Measurements from ENCODE around the gene PLA1A.
A peak's percentile ranks its signal among the peaks of the same experiment; 100 is the strongest.
"Not testable (repeated sequence)": the region's sequence is repeated elsewhere in the genome, so short reads cannot be mapped to it uniquely, and the experiment has no call there.

The PLA1A gene

DNA sequence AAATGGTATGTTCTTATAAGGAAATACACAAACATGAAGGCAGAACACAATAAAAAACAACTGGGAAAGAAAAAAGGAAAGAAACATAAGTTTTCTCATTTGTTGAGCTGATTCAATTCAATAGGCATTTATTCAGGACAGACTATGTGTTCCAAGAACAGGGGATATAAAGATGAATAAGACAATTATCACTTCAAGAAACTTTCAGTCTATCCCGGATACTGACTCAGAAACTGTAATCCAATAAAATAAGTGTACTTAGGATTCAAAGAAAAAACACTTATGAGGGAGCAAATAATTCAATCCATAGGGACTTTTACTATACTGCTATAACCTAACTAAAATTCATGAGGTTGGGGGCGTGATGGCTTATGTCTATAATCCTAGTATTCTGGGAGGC, 66.2 kb downstream of the PLA1A start:
- DNase-seq (ENCODE audit: low spot score), result no peak

DNA sequence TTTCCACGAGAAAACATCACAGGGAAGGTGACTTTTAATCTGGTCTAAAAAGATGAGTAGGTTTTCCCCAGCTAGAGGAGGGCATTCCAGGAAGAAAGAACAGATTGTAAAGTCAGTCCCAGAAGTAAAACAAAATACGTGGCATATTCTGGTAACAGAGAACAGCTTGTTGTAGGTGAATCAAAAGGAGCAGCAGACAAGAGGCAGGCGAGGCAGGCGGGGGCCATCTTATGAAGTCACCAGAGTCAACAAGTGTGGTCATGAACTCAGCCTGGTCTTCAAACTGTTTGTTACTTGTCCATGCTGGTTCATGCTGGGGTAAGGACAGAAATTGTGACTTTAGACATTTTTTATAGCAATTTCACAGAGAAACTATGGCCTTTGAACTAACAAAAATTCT, 66.7 kb downstream of the PLA1A start:
- no peak for DNase-seq (ENCODE audit: low spot score)

DNA sequence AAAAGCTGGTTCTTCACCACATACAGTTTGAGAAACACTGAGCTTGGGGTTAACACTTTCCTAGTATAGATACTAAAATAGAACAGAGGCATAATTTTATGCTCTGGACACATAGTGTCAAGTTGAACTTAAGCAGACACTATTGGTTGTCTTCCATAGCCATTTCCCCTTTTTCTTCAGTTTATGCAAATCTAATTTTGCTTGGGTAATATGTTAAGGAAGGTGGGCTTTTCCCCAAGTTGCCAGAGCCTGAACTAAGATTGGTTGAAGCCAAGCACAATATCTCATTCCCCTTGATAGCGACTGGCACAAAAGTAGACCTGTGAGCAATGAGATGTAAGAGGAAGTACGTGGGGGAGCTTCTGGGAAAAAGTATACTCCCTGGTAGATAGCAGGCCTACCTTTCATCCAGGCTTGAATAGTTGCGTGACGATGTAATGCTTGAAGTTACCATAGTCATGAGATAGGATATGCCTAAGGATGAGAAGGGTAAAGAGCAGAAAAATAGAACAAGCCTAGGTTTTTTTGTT, 67.2 kb downstream of the PLA1A start:
- DNase-seq (ENCODE audit: low spot score), result no peak

DNA sequence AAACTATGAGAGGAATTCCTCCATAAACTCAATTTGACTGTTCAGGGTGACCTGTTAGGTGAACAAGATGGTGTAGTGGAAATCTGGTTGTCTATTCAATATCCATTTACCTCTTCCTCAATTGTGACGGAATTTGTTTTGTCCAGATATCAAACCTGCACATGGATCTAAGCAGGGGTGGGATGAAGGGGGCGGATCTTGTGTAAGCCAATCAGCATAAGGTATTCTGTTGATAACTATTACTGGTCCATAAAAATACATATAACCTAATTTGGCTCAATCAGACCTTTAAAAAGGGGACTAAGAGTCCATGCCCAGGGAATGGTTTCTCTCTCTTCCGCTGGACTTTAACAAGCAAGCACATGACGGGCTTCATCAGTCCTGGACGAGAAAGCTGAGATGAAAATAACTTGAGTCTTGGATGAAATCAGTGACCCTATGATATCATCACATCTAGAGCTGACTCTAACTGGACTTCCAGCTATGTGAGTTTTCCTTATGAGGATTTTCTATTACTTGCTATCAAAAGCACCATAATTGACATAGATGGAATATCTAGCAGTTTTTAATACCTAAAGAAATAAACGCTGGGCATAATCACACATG, 68.4 kb downstream of the PLA1A start:
- no peak for DNase-seq (ENCODE audit: low spot score)

DNA sequence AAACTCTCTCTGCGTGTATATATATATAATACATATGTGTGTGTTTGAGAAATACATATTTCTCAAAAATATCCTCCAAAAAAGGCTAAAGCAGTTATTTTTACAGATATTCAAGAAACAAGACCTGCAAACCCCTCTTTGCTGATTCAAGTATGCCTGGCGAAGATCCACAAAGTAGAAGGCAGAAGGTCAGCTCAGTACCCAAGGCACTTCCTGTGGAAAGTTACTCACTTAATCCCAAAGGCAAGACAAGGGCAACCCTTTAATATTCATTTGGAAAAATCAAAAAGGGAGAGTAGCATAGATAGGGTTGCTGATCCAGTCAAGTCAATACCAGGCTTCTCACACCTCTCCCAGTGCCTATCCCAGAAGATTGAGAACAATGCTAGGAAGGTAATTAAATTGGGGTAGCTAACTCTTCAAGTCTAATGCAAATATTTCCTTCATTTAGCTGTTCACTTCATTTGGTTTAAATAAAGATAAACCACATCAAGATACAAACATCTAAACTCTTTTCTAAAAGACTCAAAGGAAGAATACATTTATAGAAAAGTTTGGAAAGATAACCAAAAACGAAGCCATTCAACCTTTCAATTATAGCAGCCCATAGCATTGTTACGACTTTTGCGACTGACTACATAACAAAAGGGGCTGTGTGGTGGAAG, 72.4 kb downstream of the PLA1A start:
- no peak for DNase-seq (ENCODE audit: low spot score)

DNA sequence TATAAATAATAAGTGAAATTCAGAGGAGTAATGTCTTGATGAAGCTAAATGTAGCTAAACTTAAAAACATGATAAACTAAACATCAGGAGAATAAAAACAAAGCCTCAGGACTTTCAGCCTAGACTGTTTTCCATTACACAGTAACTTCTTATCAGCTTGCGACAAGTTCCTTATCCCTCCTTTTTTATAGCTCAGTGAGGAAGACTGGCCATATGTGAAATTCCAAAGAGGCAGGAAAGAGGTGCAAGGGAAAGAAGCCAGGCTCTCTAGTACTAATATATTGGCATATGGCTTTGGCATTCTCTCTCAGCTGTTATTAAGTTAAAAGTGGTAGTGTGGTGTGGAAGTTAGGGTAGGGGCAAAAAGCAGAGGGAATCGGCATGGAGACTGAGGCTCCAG, 75.1 kb downstream of the PLA1A start:
- no peak for DNase-seq (ENCODE audit: low spot score)

DNA sequence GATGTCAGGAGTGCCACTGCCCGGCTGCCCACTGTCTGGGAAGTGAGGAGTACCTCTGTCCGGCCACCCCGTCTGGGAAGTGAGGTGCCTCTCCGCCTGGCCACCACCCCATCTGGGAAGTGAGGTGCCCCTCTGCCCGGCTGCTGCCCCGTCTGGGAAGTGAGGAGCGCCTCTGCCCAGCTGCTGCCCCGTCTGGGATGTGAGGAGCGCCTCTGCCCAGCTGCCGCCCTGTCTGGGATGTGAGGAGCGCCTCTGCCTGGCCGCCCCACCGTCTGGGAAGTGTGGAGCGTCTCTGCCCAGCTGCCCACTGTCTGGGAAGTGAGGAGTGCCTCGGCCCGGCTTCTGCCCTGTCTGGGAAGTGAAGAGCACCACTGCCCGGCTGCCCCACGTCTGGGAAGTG, 76.2 kb downstream of the PLA1A start:
- DNase-seq (ENCODE audit: low spot score), result no peak

DNA sequence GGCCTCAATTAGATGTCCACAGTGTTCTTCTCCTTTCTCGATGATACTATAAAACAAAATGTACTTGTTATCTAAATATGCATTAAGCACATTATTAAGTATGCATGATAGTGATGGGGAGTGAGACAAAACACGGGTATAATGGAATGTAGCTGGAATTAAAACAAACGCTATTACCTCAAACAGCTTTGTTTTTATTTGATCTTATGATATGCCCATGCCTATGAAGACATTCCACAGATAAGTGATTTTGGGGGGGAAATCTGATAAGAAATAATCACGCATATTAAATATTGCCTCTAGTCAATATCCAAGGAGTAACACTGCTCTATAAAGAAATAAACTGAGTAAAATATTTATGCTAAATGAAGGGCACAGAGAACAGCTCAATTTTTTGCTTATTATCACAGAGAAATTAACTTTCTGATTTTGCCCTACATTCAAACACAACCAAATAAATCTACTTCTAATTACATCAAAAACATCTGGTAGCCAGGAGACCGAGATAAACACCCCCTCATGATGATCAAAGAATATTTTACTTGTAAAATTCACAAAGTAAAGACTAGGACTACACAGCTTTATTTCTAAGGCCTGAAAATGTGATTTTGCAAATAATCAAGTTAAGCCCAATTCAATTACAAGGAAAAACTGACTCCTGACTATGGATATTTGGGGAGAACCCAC, 77.6 kb downstream of the PLA1A start:
- no peak for DNase-seq (ENCODE audit: low spot score)

DNA sequence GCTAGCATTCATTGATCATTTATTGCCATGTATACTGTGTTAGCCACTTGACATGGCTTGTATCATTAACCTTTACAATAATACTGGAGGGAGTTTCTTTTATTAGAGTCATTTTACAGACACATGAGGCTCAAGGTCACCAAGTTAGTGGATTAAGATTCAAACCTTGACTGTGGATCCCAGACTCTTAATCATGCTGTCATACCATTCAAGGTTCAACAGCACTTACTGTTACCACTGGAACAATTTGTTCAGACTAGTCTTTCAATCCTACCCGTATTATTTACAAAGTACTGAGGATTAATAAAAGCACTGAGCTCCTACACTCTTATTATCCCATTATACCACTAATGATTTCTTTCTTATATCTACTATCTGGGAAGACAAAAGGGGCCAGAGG, 78.3 kb downstream of the PLA1A start:
- DNase-seq (ENCODE audit: low spot score), result no peak

DNA sequence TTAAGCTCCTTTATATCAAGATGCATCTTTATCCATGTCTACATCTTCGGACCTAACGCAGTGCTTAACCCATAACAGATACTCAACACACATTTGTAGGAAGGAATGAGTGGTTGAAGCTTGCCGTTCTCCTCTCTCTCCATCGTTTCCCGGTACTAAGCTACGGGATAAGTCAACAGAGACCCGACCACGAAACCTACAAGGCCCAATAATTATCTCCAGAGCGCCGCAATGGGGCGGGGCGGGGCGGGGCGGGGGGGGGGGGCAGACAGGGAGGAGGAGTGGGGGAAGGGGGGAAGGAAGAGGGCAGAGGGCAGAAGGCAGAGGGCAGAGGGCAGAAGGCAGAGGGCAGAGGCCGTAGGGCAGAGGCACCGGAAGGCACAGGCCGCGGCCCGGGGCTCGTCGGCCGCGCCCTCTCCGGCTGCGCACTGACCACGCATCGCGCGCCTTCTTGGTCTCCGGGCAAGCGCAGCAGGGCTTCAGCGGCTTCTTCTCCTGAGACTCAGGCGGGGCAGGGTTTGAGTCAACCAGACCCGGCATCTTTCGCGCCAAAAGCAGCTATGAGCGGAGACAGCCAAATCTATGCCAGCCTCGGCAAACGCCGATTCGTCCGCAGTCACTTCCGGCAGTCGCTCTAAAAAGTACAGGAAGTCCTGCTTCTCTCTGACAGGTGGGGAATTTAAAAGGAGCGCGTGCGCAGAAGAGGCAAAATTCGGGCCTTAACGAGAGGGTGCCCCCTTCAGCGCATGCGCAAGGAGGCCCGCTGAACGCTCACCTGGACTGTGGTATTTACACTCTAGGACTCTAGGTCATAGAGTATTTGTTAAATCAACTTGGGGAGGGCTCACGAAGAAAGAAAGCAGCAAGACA, 79.3 kb downstream of the PLA1A start, which contains the start of gene COX17:
Gene COX17, minus strand, starts transcription at position 636 of the 870 bp plus-strand sequence. Its CDS starts 96 bp downstream, at position 540.
- peak; percentile 97 for DNase-seq (ENCODE audit: low spot score)

DNA sequence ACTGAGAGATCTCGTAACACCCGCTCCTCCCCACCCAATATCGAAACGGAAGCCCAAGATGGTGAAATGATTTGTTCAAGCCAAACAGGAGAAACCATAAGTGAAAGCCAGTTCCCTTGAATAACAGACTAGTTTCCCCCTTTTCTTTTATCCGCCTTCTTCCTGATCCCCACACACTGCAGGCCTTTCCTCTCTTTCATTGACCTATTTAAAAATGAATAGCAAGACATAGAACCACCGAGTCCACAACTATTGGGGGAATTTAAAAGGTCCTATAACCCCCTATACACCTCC, 79.9 kb downstream of the PLA1A start:
- DNase-seq (ENCODE audit: low spot score), result no peak

DNA sequence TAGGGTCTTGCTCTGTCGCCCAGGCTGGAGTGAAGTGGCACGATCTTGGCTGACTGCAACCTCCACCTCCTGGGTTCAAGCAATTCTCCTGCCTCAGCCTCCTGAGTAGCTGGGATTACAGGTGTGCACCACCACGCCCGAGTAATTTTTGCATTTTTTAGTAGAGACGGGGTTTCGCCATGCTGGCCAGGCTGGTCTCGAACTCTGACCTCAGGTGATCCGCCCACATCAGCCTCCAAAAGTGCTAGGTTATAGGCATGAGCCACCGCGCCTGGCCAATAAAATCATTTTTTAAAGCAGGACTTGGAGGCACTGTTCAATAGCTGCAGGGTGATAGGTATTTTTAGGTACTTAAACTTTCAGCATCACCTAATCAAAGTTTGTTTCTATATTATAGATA, 80.5 kb downstream of the PLA1A start:
- DNase-seq (ENCODE audit: low spot score), result not testable (repeated sequence)

Data from GM03348 (cell line).